Measurements from ENCODE around the gene OSBPL7. TPM values are rescaled to one million over a fixed set of nuclear protein-coding genes. Genes with fewer than 3 reads are reported as not detected.

Gene OSBPL7
- total RNA-seq, 1 donor from 2014 or later = 21.4 TPM

GRCh38 chr17:47757386-47757785, 64.2 kb downstream of the OSBPL7 start:
- H3K27me3 Mint-ChIP-seq (ENCODE audit: low read depth, unreplicated experiment) = peaks cover 51% of the 10 kb centered on the region
- H3K27me3 ChIP-seq (ENCODE audit: insufficient read depth, low read length) = peaks cover 22% of the 10 kb centered on the region
- peaks cover 21% of the 10 kb centered on the region for H3K9me3 Mint-ChIP-seq (ENCODE audit: unreplicated experiment)

More at GRCh38 chr17:47757386-47757785, 64.2 kb downstream of the OSBPL7 start:
- no peak overlapping the region for H3K27ac Mint-ChIP-seq (ENCODE audit: unreplicated experiment)
- Histone ChIP-seq H3K36me3 (ENCODE audit: insufficient read depth, low read length) (no peaks in the 10 kb centered on the region), H3K4me1 (ENCODE audit: insufficient read depth, low read length) (no peaks in the 10 kb centered on the region), H4K20me1 (ENCODE audit: insufficient read depth, low read length) (no peaks in the 10 kb centered on the region), H3K9me3 (ENCODE audit: insufficient read depth, low read depth, low read length) (peaks cover 3% of the 10 kb centered on the region), H2AFZ (ENCODE audit: low read depth, low read length) (no peak overlapping the region), H3K79me2 (ENCODE audit: insufficient read depth, low read length) (no peaks in the 10 kb centered on the region), H3K9ac (ENCODE audit: low read length) (no peak overlapping the region), H3K4me3 (ENCODE audit: insufficient read depth, low read depth, low read length) (no peak overlapping the region), H3K27ac (ENCODE audit: low read depth, low read length) (no peak overlapping the region), H3K4me2 (ENCODE audit: low read length) (no peak overlapping the region)
- peaks cover 3% of the 10 kb centered on the region for H3K36me3 Mint-ChIP-seq (ENCODE audit: low read depth, unreplicated experiment)
- H3K4me1 Mint-ChIP-seq (ENCODE audit: low read depth, unreplicated experiment) = no peaks in the 10 kb centered on the region
- H3K4me3 Mint-ChIP-seq (ENCODE audit: unreplicated experiment) = no peak overlapping the region
- DNase-seq (ENCODE audit: low read depth) = no peak
- TF ChIP-seq EZH2 (IDR thresholded peaks at IDR 0.05; ENCODE audit: insufficient read depth, low read length) = no peak
- TF ChIP-seq CTCF (IDR thresholded peaks at IDR 0.05; ENCODE audit: insufficient read depth, low read depth, low read length) = no peak
- no peak for FAIRE-seq

Other genes with a start within 250 kb of the OSBPL7 start
- 467 and 491 TPM in 2 replicates for gene KPNB1, start 171.9 kb downstream of the OSBPL7 start, total RNA-seq
- gene TBKBP1, start 127.6 kb downstream of the OSBPL7 start, total RNA-seq = 26.7 and 28.2 TPM in 2 replicates
- not detected in 2 replicates for gene TBX21, start 88.6 kb downstream of the OSBPL7 start, total RNA-seq
- 29.8 and 33.2 TPM in 2 replicates for gene MRPL10, start 9.7 kb upstream of the OSBPL7 start, total RNA-seq
- gene LRRC46, start 9.9 kb upstream of the OSBPL7 start, total RNA-seq = 0.30 and 0.62 TPM in 2 replicates
- gene SCRN2, start 19.5 kb upstream of the OSBPL7 start, total RNA-seq = 17.5 and 19.4 TPM in 2 replicates
- gene SP6, start 29.4 kb upstream of the OSBPL7 start, total RNA-seq = 1.3 and 1.6 TPM in 2 replicates
- gene SP2, start 74.4 kb upstream of the OSBPL7 start, total RNA-seq = 12.1 and 13.0 TPM in 2 replicates
- gene PNPO, start 119.8 kb upstream of the OSBPL7 start, total RNA-seq = 12.0 and 14.1 TPM in 2 replicates
- gene PRR15L, start 136.1 kb upstream of the OSBPL7 start, total RNA-seq = not detected in 2 replicates
- gene CDK5RAP3, start 149.3 kb upstream of the OSBPL7 start, total RNA-seq = 59.1 and 62.8 TPM in 2 replicates
- gene COPZ2, start 216.0 kb upstream of the OSBPL7 start, total RNA-seq = 25.1 and 38.3 TPM in 2 replicates
- gene NFE2L1, start 226.6 kb upstream of the OSBPL7 start, total RNA-seq = 344 and 348 TPM in 2 replicates

Measured in astrocyte (in vitro differentiated cells and primary cell).